ENCODE data around the gene DEAF1. TPM values are rescaled to one million over a fixed set of nuclear protein-coding genes. Genes with fewer than 3 reads are reported as not detected.

DEAF1 gene
- total and polyA plus RNA-seq, 2 experiments from 2014 or later = 35.0 to 38.5 TPM

DNA sequence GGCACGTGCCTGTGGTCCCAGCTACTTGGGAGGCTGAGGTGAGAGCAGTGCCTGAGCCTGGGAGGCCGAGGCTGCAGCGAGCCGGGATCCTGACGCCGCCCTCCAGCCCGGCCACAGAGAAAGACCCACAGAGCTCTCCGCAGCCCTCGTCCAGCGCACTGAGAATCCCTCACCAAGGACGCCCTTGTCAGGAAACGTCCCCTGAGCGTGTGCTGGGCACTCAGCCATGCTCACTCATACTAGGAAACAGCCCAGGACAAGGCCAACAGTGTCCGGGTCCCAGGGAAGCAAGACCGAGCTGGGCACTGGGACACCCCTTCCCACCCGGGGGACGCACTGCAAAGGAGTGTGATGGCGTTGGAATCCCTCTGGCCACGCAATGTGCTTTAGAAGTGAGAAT lies 14.5 kb downstream of the DEAF1 start:
- Histone ChIP-seq H3K9me2 (ENCODE audit: insufficient read depth) (no peaks in the 10 kb centered on the region), H3K9ac (no peak overlapping the region), H2AFZ (no peak overlapping the region), H3K79me2 (ENCODE audit: insufficient read depth) (no peaks in the 10 kb centered on the region), H3K27ac (no peak overlapping the region), H4K20me1 (ENCODE audit: insufficient read depth) (no peaks in the 10 kb centered on the region), H3K4me1 (ENCODE audit: insufficient read depth) (no peaks in the 10 kb centered on the region), H3K27me3 (replicated peaks; ENCODE audit: insufficient read depth) (no peaks in the 10 kb centered on the region), H3K36me3 (ENCODE audit: low read depth) (peaks cover 22% of the 10 kb centered on the region; the same call in 1 of the 2 replicates), H3K4me3 (no peak overlapping the region), H3K4me2 (ENCODE audit: unreplicated experiment) (no peak overlapping the region), H3K9me3 (ENCODE audit: low read depth) (no peaks in the 10 kb centered on the region), H3F3A (ENCODE audit: insufficient read depth) (no peaks in the 10 kb centered on the region)
- DNase-seq = no peak
- in situ Hi-C loops (cut with MboI) = no loop called here
- TF ChIP-seq EZH2 (IDR thresholded peaks at IDR 0.05; ENCODE audit: insufficient read depth, poor library complexity, severe bottlenecking) = no peak
- TF ChIP-seq EZH2phosphoT487 (IDR thresholded peaks at IDR 0.05; ENCODE audit: insufficient read depth, low read depth) = no peak
- WGBS, 2 experiments (ENCODE audit: low coverage in 1 of 2, low lambda C conversion rate in 2 of 2, missing lambda C conversion rate in 2 of 2) = 91 to 92% methylated on average over 17 to 19 of the region's 19 CpGs

DNA sequence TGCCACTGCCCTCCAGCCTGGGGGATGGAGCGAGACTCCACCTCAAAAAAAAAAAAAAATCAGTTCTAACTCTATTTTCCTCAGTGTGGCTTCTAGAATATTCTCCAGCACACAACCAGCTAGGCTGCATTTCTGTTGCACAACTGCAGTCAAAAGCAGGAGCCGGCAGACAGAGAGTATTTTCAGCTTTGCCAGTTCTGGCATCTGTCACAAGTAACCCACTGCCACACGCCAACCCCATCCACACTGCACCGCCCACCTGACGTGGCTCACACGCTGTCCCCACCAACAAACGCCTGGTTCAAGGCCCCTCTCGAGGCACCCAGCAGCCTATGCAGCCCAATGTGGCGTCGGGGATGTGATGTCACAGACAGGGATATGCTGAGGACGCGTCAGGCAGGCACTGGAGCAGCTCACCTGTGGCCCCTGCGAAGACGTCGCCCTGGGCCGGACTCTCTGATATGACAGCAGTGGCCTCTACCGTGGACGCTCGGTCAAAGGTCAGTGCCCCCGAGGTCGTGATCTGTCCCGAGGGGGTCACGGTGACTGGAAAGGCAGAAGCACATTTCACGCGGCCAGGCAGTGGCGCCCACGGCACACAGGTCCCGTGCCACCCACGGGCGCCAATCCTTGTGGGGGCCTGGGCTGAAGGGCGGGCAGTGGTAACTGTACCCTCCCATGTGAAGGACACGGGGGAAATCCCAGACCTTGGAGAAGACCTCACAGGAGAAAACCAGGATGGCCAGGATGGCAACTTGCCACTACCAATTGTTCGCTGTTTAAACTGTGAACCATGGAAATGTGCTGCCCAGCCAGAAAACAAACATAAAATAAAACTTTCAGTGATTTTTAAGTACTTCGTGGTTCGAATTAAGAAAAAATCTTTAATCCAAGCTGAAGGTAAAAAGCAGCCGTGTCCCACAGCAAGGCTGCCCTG lies 15.5 kb downstream of the DEAF1 start:
- Histone ChIP-seq H3K9me2 (ENCODE audit: insufficient read depth) (no peaks in the 10 kb centered on the region), H3K9me3 (ENCODE audit: low read depth) (no peaks in the 10 kb centered on the region), H3K27me3 (replicated peaks; ENCODE audit: insufficient read depth) (no peaks in the 10 kb centered on the region), H3K27ac (no peak overlapping the region), H3F3A (ENCODE audit: insufficient read depth) (no peaks in the 10 kb centered on the region), H3K36me3 (ENCODE audit: low read depth) (peaks cover 19% of the 10 kb centered on the region; the same call in 1 of the 2 replicates), H3K9ac (no peak overlapping the region), H3K4me2 (ENCODE audit: unreplicated experiment) (no peak overlapping the region), H3K4me1 (ENCODE audit: insufficient read depth) (no peaks in the 10 kb centered on the region), H3K4me3 (no peak overlapping the region), H2AFZ (no peak overlapping the region), H4K20me1 (ENCODE audit: insufficient read depth) (no peaks in the 10 kb centered on the region), H3K79me2 (ENCODE audit: insufficient read depth) (no peaks in the 10 kb centered on the region)
- DNase-seq = no peak
- in situ Hi-C loops (cut with MboI) = no loop called here
- 97 to 98% methylated on average over 34 to 36 of the region's 36 CpGs for WGBS, 2 experiments (ENCODE audit: low coverage in 1 of 2, low lambda C conversion rate in 2 of 2, missing lambda C conversion rate in 2 of 2)
- TF ChIP-seq EZH2phosphoT487 (IDR thresholded peaks at IDR 0.05; ENCODE audit: insufficient read depth, low read depth) = no peak
- TF ChIP-seq EZH2 (IDR thresholded peaks at IDR 0.05; ENCODE audit: insufficient read depth, poor library complexity, severe bottlenecking) = no peak

DNA sequence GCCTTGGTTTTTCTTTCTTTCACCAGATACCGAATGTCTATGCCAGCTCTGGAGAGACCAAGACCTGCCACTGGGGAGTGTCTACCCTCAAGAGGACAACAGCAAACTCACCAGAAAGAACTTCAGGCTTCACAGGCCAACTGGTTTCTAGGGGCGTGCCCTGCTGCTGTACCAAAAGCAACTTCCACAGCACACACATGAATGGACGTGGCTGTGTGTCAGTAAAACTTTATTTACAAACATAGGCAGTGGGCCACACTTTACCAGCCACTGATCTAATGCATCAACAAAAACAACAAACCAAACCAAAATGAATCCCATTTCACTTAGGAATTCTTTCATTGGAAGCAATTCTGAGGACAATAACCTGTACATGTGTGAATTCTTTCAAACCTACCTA lies 16.7 kb downstream of the DEAF1 start:
- Histone ChIP-seq H2AFZ (no peak overlapping the region), H3F3A (ENCODE audit: insufficient read depth) (no peaks in the 10 kb centered on the region), H3K79me2 (ENCODE audit: insufficient read depth) (no peaks in the 10 kb centered on the region), H3K9me3 (ENCODE audit: low read depth) (no peaks in the 10 kb centered on the region), H3K9ac (no peak overlapping the region), H3K9me2 (ENCODE audit: insufficient read depth) (no peaks in the 10 kb centered on the region), H3K36me3 (ENCODE audit: low read depth) (peaks cover 15% of the 10 kb centered on the region; the same call in 1 of the 2 replicates), H4K20me1 (ENCODE audit: insufficient read depth) (no peaks in the 10 kb centered on the region), H3K4me2 (ENCODE audit: unreplicated experiment) (no peak overlapping the region), H3K4me3 (no peak overlapping the region), H3K27ac (no peak overlapping the region), H3K4me1 (ENCODE audit: insufficient read depth) (no peaks in the 10 kb centered on the region), H3K27me3 (replicated peaks; ENCODE audit: insufficient read depth) (no peaks in the 10 kb centered on the region)
- TF ChIP-seq EZH2phosphoT487 (IDR thresholded peaks at IDR 0.05; ENCODE audit: insufficient read depth, low read depth) (no peak), EZH2 (IDR thresholded peaks at IDR 0.05; ENCODE audit: insufficient read depth, poor library complexity, severe bottlenecking) (no peak)
- DNase-seq = no peak
- in situ Hi-C loops (cut with MboI) = no loop called here
- 74 to 82% methylated on average over 3 of the region's 3 CpGs for WGBS, 2 experiments (ENCODE audit: low coverage in 1 of 2, low lambda C conversion rate in 2 of 2, missing lambda C conversion rate in 2 of 2)

DNA sequence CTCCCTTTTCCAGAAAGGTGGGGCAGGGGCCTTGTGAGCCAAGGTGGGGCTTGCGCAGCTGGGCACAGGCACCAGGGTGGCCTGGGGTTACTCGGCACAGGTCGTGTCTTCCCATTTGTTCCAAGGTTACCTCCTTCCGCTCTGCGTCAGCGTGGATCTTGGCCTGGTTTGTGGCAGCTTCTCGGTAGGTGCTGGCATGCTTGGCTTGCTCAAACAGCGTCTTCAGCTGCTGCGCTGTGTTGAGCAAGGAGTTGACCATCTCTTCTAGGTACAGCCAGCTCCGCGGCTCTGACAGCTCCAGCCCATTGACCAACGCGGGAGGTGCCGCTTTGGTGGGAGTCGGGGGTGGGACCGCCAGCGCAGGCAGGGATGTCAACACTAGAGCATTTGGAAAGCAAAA lies 20.6 kb downstream of the DEAF1 start:
- no peaks in the 10 kb centered on the region for H3K9me2 ChIP-seq (ENCODE audit: insufficient read depth)
- WGBS, 2 experiments (ENCODE audit: low coverage in 1 of 2, low lambda C conversion rate in 2 of 2, missing lambda C conversion rate in 2 of 2) = 96% methylated on average over 17 of the region's 17 CpGs
- peaks cover 14% of the 10 kb centered on the region for H3K36me3 ChIP-seq (ENCODE audit: low read depth)
- in situ Hi-C loops (cut with MboI) = no loop called here
- no peak overlapping the region for H3K4me2 ChIP-seq (ENCODE audit: unreplicated experiment)
- TF ChIP-seq EZH2 (IDR thresholded peaks at IDR 0.05; ENCODE audit: insufficient read depth, poor library complexity, severe bottlenecking) (no peak), EZH2phosphoT487 (IDR thresholded peaks at IDR 0.05; ENCODE audit: insufficient read depth, low read depth) (no peak)
- no peak overlapping the region for H3K4me3 ChIP-seq
- H3K9ac ChIP-seq = no peak overlapping the region
- H4K20me1 ChIP-seq (ENCODE audit: insufficient read depth) = no peaks in the 10 kb centered on the region
- DNase-seq = no peak
- H3K4me1 ChIP-seq (ENCODE audit: insufficient read depth) = no peaks in the 10 kb centered on the region
- H3K27ac ChIP-seq = no peak overlapping the region
- no peaks in the 10 kb centered on the region for H3K79me2 ChIP-seq (ENCODE audit: insufficient read depth)
- H2AFZ ChIP-seq = no peak overlapping the region
- H3K27me3 ChIP-seq (replicated peaks; ENCODE audit: insufficient read depth) = no peaks in the 10 kb centered on the region
- H3F3A ChIP-seq (ENCODE audit: insufficient read depth) = no peaks in the 10 kb centered on the region
- H3K9me3 ChIP-seq (ENCODE audit: low read depth) = no peaks in the 10 kb centered on the region

All from GM23248 (cell line).